Panc1 (cell line): ENCODE measurements around the gene GPR52.

ENCODE experiments used
- POLR2AphosphoS5 ChIP-seq: IDR thresholded peaks from 2 replicates; pipeline ENCODE4 v1.6.1; 2012; ENCODE audit warnings: mild to moderate bottlenecking, low read depth, low read length, moderate library complexity
- SIN3A ChIP-seq: IDR thresholded peaks from 2 replicates; pipeline ENCODE4 v1.6.1; 2012; ENCODE audit warnings: low read depth, mild to moderate bottlenecking, low read length, moderate library complexity, borderline replicate concordance; ENCODE audit not compliant: insufficient read depth
- TCF7L2 ChIP-seq: IDR thresholded peaks from 2 replicates; pipeline ENCODE4 v1.6.1; 2011; ENCODE audit warnings: mild to moderate bottlenecking, low read depth, low read length, inconsistent platforms
- TF ChIP-seq, protein P1 (sequence below): fragments of 450-650 bp; IDR thresholded peaks from 2 replicates; pipeline ENCODE4 v1.5.1; 2017; ENCODE audit warnings: mild to moderate bottlenecking

DNA sequence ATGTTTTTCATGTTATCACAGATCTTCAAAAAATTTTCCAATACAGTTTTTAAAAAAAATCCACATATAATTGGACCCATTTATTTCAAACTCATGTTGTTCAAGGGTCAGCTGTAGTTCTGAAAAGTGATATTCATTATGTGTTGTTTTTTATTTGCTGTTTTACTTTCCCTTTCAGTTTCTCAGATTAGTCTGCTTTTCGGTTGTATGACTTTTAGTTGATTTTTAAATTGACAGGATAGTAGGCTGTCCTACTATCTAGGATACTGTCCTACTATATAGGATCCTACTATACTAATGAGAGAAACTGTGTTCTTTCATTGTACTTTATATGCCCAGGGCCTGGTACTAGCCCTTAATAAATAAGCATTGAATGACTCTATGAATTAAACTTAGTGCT lies 33.6 kb upstream of the GPR52 start:
- TF ChIP-seq, protein P1, sequence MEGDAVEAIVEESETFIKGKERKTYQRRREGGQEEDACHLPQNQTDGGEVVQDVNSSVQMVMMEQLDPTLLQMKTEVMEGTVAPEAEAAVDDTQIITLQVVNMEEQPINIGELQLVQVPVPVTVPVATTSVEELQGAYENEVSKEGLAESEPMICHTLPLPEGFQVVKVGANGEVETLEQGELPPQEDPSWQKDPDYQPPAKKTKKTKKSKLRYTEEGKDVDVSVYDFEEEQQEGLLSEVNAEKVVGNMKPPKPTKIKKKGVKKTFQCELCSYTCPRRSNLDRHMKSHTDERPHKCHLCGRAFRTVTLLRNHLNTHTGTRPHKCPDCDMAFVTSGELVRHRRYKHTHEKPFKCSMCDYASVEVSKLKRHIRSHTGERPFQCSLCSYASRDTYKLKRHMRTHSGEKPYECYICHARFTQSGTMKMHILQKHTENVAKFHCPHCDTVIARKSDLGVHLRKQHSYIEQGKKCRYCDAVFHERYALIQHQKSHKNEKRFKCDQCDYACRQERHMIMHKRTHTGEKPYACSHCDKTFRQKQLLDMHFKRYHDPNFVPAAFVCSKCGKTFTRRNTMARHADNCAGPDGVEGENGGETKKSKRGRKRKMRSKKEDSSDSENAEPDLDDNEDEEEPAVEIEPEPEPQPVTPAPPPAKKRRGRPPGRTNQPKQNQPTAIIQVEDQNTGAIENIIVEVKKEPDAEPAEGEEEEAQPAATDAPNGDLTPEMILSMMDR: no peak
- TF ChIP-seq POLR2AphosphoS5 (no peak), SIN3A (no peak), TCF7L2 (no peak)
